H1 (cell line): Measurements from ENCODE around the gene SMAP1. TPM values are rescaled to one million over a fixed set of nuclear protein-coding genes. Genes with fewer than 3 reads are reported as not detected.

Experiments
- CTCF ChIA-PET: fragments of 300-600 bp; sonication (Branson Sonifier 250); formaldehyde crosslinking; loops from one replicate; lab custom pipeline; 2021; ENCODE audit not compliant: partially characterized antibody; lab: Charles Lee
- POLR2A ChIA-PET: fragments of 300-600 bp; sonication (Branson Sonifier 250); formaldehyde crosslinking; loops from one replicate; lab custom pipeline; 2021; ENCODE audit warnings: inconsistent platforms; ENCODE audit not compliant: partially characterized antibody; lab: Charles Lee
- DNase-seq, 2 experiments: peaks; one replicate each; pipeline versions ENCODE4 v3.0.0 to v3.0.0-alpha.2; 2010 to 2022; ENCODE audit warnings: low spot score in 2 of 2, low read depth in 1 of 2, mixed read lengths in 1 of 2
- FAIRE-seq: peaks from 2 replicates; lab custom pipeline; 2011; peaks lifted over from hg19 to GRCh38; lab: Jason Lieb, UNC
- H2AFZ ChIP-seq: 2 replicates; pipeline ENCODE4 v1.8.1; 2012; ENCODE audit warnings: low read length, inconsistent platforms
- H2AK5ac ChIP-seq: 2 replicates; pipeline ENCODE4 v1.6.1; 2013; ENCODE audit warnings: low read depth, low read length
- H2BK120ac ChIP-seq: replicated peaks from 2 replicates; pipeline ENCODE3; 2013; ENCODE audit warnings: low read depth, low read length, inconsistent platforms
- H2BK12ac ChIP-seq: 2 replicates; pipeline ENCODE4 v1.6.1; 2013; ENCODE audit warnings: low read depth, low read length
- H2BK15ac ChIP-seq: 2 replicates; pipeline ENCODE4 v1.6.1; 2013; ENCODE audit warnings: low read length
- H2BK20ac ChIP-seq: 2 replicates; pipeline ENCODE4 v1.6.1; 2013; ENCODE audit warnings: low read length
- H2BK5ac ChIP-seq: 2 replicates; pipeline ENCODE4 v1.6.1; 2013; ENCODE audit warnings: low read depth, low read length
- H3K14ac ChIP-seq: 2 replicates; pipeline ENCODE4 v1.6.1; 2013; ENCODE audit warnings: inconsistent platforms; ENCODE audit not compliant: insufficient read length
- H3K18ac ChIP-seq: 2 replicates; pipeline ENCODE4 v1.6.1; 2013; ENCODE audit warnings: low read length; ENCODE audit errors: extremely low read depth
- H3K23ac ChIP-seq: 2 replicates; pipeline ENCODE4 v1.6.1; 2013; ENCODE audit warnings: inconsistent platforms; ENCODE audit not compliant: insufficient read length
- H3K23me2 ChIP-seq: 2 replicates; pipeline ENCODE4 v1.6.1; 2013; ENCODE audit warnings: low read depth, low read length
- H3K27ac ChIP-seq: 2 replicates; pipeline ENCODE4 v1.6.1; 2011; ENCODE audit warnings: low read depth, low read length, inconsistent platforms
- H3K27me3 ChIP-seq, 4 experiments: replicated peaks in 1 of 4; 1 replicate in 1 of 4; 2 replicates in 3 of 4; pipeline versions ENCODE4 v1.6.1 to v1.8.1; 2011 to 2013; ENCODE audit warnings: low read length in 3 of 4, mild to moderate bottlenecking in 3 of 4, inconsistent platforms in 2 of 4, mixed read lengths in 2 of 4, moderate library complexity in 1 of 4; ENCODE audit not compliant: control insufficient read depth in 3 of 4, insufficient read depth in 3 of 4; ENCODE audit errors: extremely low read depth in 1 of 4
- H3K36me3 ChIP-seq, 4 experiments: 2 replicates each; pipeline versions ENCODE4 v1.6.1 to v1.8.1; 2011 to 2013; ENCODE audit warnings: mild to moderate bottlenecking in 4 of 4, low read length in 3 of 4, moderate library complexity in 2 of 4, control low read depth in 1 of 4, inconsistent platforms in 1 of 4; ENCODE audit not compliant: insufficient read depth in 4 of 4, control insufficient read depth in 2 of 4
- H3K4ac ChIP-seq: replicated peaks from 2 replicates; pipeline ENCODE3; 2013; ENCODE audit warnings: low read length, low read depth, mixed read lengths, inconsistent platforms; ENCODE audit not compliant: insufficient read length
- H3K4me1 ChIP-seq, 4 experiments: replicated peaks in 1 of 4; 1 replicate in 1 of 4; 2 replicates in 3 of 4; pipeline versions ENCODE4 v1.6.1 to v1.8.1; 2011 to 2013; ENCODE audit warnings: low read length in 3 of 4, inconsistent platforms in 2 of 4, mixed read lengths in 1 of 4; ENCODE audit not compliant: insufficient read depth in 4 of 4, control insufficient read depth in 3 of 4
- H3K4me2 ChIP-seq, 2 experiments: 2 replicates each; pipeline versions ENCODE4 v1.6.1 to v1.8.1; 2011 to 2013; ENCODE audit warnings: low read depth in 2 of 2, low read length in 2 of 2, control low read depth in 1 of 2, inconsistent platforms in 1 of 2, mild to moderate bottlenecking in 1 of 2; ENCODE audit not compliant: insufficient read depth in 1 of 2
- H3K4me3 ChIP-seq, 4 experiments: fragments of 200-600, 300-600 bp in 1 of 4; sonication (generic), shearing (Covaris generic), sonication (Bioruptor Twin) in 1 of 4; 2 replicates each; pipeline versions ENCODE4 v1.5.1 to v1.8.1; 2011 to 2016; ENCODE audit warnings: low read length in 4 of 4, low read depth in 3 of 4, control low read depth in 2 of 4, inconsistent platforms in 2 of 4, mild to moderate bottlenecking in 2 of 4, mixed read lengths in 1 of 4, moderate library complexity in 1 of 4; ENCODE audit not compliant: insufficient read depth in 2 of 4; ENCODE audit errors: extremely low read depth in 1 of 4
- H3K56ac ChIP-seq: replicated peaks from 2 replicates; pipeline ENCODE3; 2013; ENCODE audit warnings: low read depth, mild to moderate bottlenecking, mixed read lengths, low read length, inconsistent platforms; ENCODE audit not compliant: insufficient read length
- H3K79me1 ChIP-seq: 2 replicates; pipeline ENCODE4 v1.6.1; 2013; ENCODE audit warnings: low read depth, low read length, control low read depth
- H3K79me2 ChIP-seq, 2 experiments: 2 replicates each; pipeline versions ENCODE4 v1.6.1 to v1.8.1; 2012 to 2013; ENCODE audit warnings: low read length in 2 of 2, mild to moderate bottlenecking in 2 of 2, inconsistent platforms in 1 of 2; ENCODE audit not compliant: insufficient read depth in 2 of 2, control insufficient read depth in 1 of 2
- H3K9ac ChIP-seq, 4 experiments: replicated peaks in 1 of 4; 1 replicate in 1 of 4; 2 replicates in 3 of 4; pipeline versions ENCODE4 v1.6.1 to v1.8.1; 2011 to 2013; ENCODE audit warnings: low read depth in 3 of 4, low read length in 3 of 4, control low read depth in 2 of 4, mild to moderate bottlenecking in 2 of 4, moderate library complexity in 2 of 4, inconsistent platforms in 1 of 4; ENCODE audit errors: extremely low read depth in 1 of 4
- H3K9me3 ChIP-seq, 2 experiments: 2 replicates each; pipeline versions ENCODE4 v1.6.1 to v1.8.1; 2012 to 2013; ENCODE audit warnings: mild to moderate bottlenecking in 2 of 2, moderate library complexity in 2 of 2, control low read depth in 1 of 2, inconsistent platforms in 1 of 2, low read depth in 1 of 2, low read length in 1 of 2, mixed read lengths in 1 of 2; ENCODE audit not compliant: insufficient read depth in 2 of 2
- H4K20me1 ChIP-seq, 2 experiments: replicated peaks in 1 of 2; 2 replicates each; pipeline versions ENCODE3 to v1.8.1; 2011 to 2013; ENCODE audit warnings: inconsistent platforms in 2 of 2, low read length in 2 of 2, mild to moderate bottlenecking in 1 of 2; ENCODE audit not compliant: insufficient read depth in 2 of 2, control insufficient read depth in 1 of 2
- H4K5ac ChIP-seq: 2 replicates; pipeline ENCODE4 v1.6.1; 2013; ENCODE audit warnings: low read length, low read depth, mixed read lengths, inconsistent platforms; ENCODE audit not compliant: insufficient read length
- H4K8ac ChIP-seq: 2 replicates; pipeline ENCODE4 v1.8.0; 2013; ENCODE audit warnings: mild to moderate bottlenecking, moderate library complexity, low read length, inconsistent platforms; ENCODE audit not compliant: insufficient read depth; ENCODE audit errors: extremely low read depth
- H4K91ac ChIP-seq: replicated peaks from 2 replicates; pipeline ENCODE3; 2013; ENCODE audit warnings: low read length, mixed read lengths, inconsistent platforms; ENCODE audit not compliant: insufficient read length
- BACH1 ChIP-seq: IDR thresholded peaks from 2 replicates; pipeline ENCODE4 v1.6.1; 2012; ENCODE audit warnings: low read length, improper control_type of control experiment
- CBX8 ChIP-seq: fragments of 300-800, 300-1000 bp; sonication (generic); IDR thresholded peaks from 2 replicates; pipeline ENCODE4 v1.7.1; 2016; ENCODE audit warnings: low read depth, low read length, borderline replicate concordance
- HDAC2 ChIP-seq, 2 experiments: fragments of 300-600 bp in 1 of 2; sonication (generic) in 1 of 2; IDR thresholded peaks; 2 replicates each; pipeline ENCODE4 v1.6.1; 2011 to 2012; ENCODE audit warnings: low read depth in 2 of 2, low read length in 2 of 2, mild to moderate bottlenecking in 2 of 2, moderate library complexity in 2 of 2, borderline replicate concordance in 1 of 2, inconsistent platforms in 1 of 2
- HDAC6 ChIP-seq: IDR thresholded peaks from one replicate; pipeline ENCODE4 v1.7.1; 2012; ENCODE audit warnings: low read depth, mild to moderate bottlenecking, inconsistent platforms, low read length, moderate library complexity
- MAX ChIP-seq: IDR thresholded peaks from 2 replicates; pipeline ENCODE4 v1.6.1; 2012; ENCODE audit warnings: inconsistent platforms
- PHF8 ChIP-seq: fragments of 200-600 bp; sonication (generic); conservative IDR thresholded peaks from 2 replicates; pipeline ENCODE4 v1.7.1; 2012; ENCODE audit warnings: low read depth, mild to moderate bottlenecking, inconsistent platforms, low read length, moderate library complexity
- SAP30 ChIP-seq: fragments of 300-600 bp; sonication (generic); IDR thresholded peaks from 2 replicates; pipeline ENCODE4 v1.7.1; 2012; ENCODE audit warnings: low read length, moderate library complexity, mild to moderate bottlenecking, inconsistent platforms; ENCODE audit not compliant: insufficient read depth, insufficient replicate concordance
- SIN3A ChIP-seq, 2 experiments: IDR thresholded peaks in 1 of 2; conservative IDR thresholded peaks in 1 of 2; 2 replicates each; pipeline ENCODE4 v1.6.1; 2011 to 2012; ENCODE audit warnings: low read length in 2 of 2, improper control_type of control experiment in 1 of 2, low read depth in 1 of 2, mild to moderate bottlenecking in 1 of 2
- SRF ChIP-seq: IDR thresholded peaks from 2 replicates; pipeline ENCODE4 v1.6.1; 2011; ENCODE audit warnings: mild to moderate bottlenecking, low read depth, low read length, moderate library complexity
- TCF12 ChIP-seq: IDR thresholded peaks from 2 replicates; pipeline ENCODE4 v1.6.1; 2011; ENCODE audit warnings: low read depth, mild to moderate bottlenecking, low read length
- YY1 ChIP-seq: IDR thresholded peaks from 2 replicates; pipeline ENCODE4 v1.6.1; 2011; ENCODE audit warnings: low read depth, mild to moderate bottlenecking, low read length
- ZNF274 ChIP-seq: IDR thresholded peaks from 2 replicates; pipeline ENCODE4 v1.7.0; 2012; ENCODE audit warnings: low read length, borderline replicate concordance; ENCODE audit errors: extremely low read depth
- WGBS, 2 experiments: shearing (Covaris generic) in 1 of 2; methylation state at CpG; one replicate each; pipeline versions ENCODE4 v1.1.6 to v1.1.7; 2013 to 2015; ENCODE audit warnings: low lambda C conversion rate in 2 of 2, mixed read lengths in 2 of 2, inconsistent platforms in 1 of 2, low coverage in 1 of 2, missing lambda C conversion rate in 1 of 2; ENCODE audit not compliant: insufficient replicate concordance in 2 of 2, insufficient coverage in 1 of 2, insufficient read length in 1 of 2; ENCODE audit errors: extremely low coverage in 1 of 2, missing lambda C conversion rate in 1 of 2; 5-methylcytosine and 5-hydroxymethylcytosine counted together
- polyA plus RNA-seq, 7 experiments: library from polyadenylated mRNA; depleted of rRNA in 3 of 7; stranded (reverse) in 5 of 7; unstranded in 2 of 7; fragments of >200 nt in 5 of 7; fragments of 200-250 nt in 2 of 7; gene quantifications; 1 replicate in 5 of 7; 2 replicates in 1 of 7; 4 replicates in 1 of 7; pipeline versions ENCODE4 v1.2.1 to v1.2.3, GENCODE V29; 2011 to 2013; ENCODE audit warnings: missing spikeins in 2 of 7, mixed read lengths in 2 of 7
- total RNA-seq: library from RNA; stranded (reverse); fragmentation: NEBNext Ultra II Directional; extraction: Animal tissue kit (Norgen Biotek cat#: 25700); gene quantifications from 2 replicates; pipeline ENCODE4 v1.2.1, GENCODE V29; 2021

SMAP1 gene
- total and polyA plus RNA-seq, 2 of the 8 experiments (the other 6 are each of a cell fraction or from before 2014, with no cell fraction given): 18.8 to 32.4 TPM

GRCh38 chr6:70874181-70874913, 206.7 kb downstream of the SMAP1 start:
- no peak overlapping the region for H2BK12ac ChIP-seq
- no peak overlapping the region for H2BK5ac ChIP-seq
- H3K9ac ChIP-seq: no peak overlapping the region
- ChIA-PET POLR2A (no interaction called here), CTCF (interaction anchor here (0.9 to 2.7 kb wide), 5 partner anchors 10 to 187 kb away, joined by 3 to 16 read pairs (median 5); no protein-coding TSS in a partner anchor)
- no peak overlapping the region for H2BK15ac ChIP-seq
- no peak overlapping the region for H2BK20ac ChIP-seq
- no peak for FAIRE-seq
- no peak overlapping the region for H3K4me3 ChIP-seq
- H3K36me3 ChIP-seq: no peaks in the 10 kb centered on the region
- no peaks in the 10 kb centered on the region; a peak in 1 of 7 replicates for H3K4me1 ChIP-seq
- H2AK5ac ChIP-seq: no peak overlapping the region
- H3K27ac ChIP-seq: no peak overlapping the region
- H3K56ac ChIP-seq: no peak overlapping the region
- no peaks in the 10 kb centered on the region for H4K20me1 ChIP-seq
- no peaks in the 10 kb centered on the region for H3K23me2 ChIP-seq
- H4K91ac ChIP-seq: no peak overlapping the region
- no peak overlapping the region for H2BK120ac ChIP-seq
- H3K27me3 ChIP-seq: no peaks in the 10 kb centered on the region
- H4K5ac ChIP-seq: no peak overlapping the region
- H2AFZ ChIP-seq: no peak overlapping the region
- no peak overlapping the region for H3K4me2 ChIP-seq
- 89% methylated on average over 3 of the region's 3 CpGs; no CpG with 5 or more reads in 1 of the 2 experiments for WGBS, 2 experiments
- H3K18ac ChIP-seq: no peak overlapping the region
- H3K23ac ChIP-seq: no peak overlapping the region
- no peaks in the 10 kb centered on the region for H3K79me2 ChIP-seq
- H3K4ac ChIP-seq: no peak overlapping the region
- H3K14ac ChIP-seq: no peak overlapping the region
- H3K79me1 ChIP-seq: no peaks in the 10 kb centered on the region
- no peak overlapping the region for H4K8ac ChIP-seq
- peaks cover 0 to 13% of the 10 kb centered on the region in 2 experiments; a peak in 3 of 4 replicates for H3K9me3 ChIP-seq
- DNase-seq: no peak
- TF ChIP-seq CBX8 (no peak), ZNF274 (no peak), BACH1 (no peak), SAP30 (no peak), TCF12 (no peak), SRF (no peak), MAX (no peak), SIN3A (conservative IDR thresholded peaks at IDR 0.05 in 1 of 2, IDR thresholded peaks at IDR 0.05 in 1 of 2; ENCODE audit: low read depth in 1 of 2, low read length in 2 of 2) (no peak), YY1 (no peak), HDAC6 (no peak), PHF8 (no peak), HDAC2 (IDR thresholded peaks at IDR 0.05; ENCODE audit: borderline replicate concordance in 1 of 2, low read depth in 2 of 2, low read length in 2 of 2) (no peak)
